Prostate gland (tissue), 2 donors: Measurements from ENCODE around the gene HSD17B8.

Experiments
- CTCF ChIP-seq, 4 experiments: fragments of 200-600 bp in 2 of 4; fragments of 450-650 bp in 2 of 4; sonication (generic) in 2 of 4; IDR thresholded peaks; 1 replicate in 3 of 4; 2 replicates in 1 of 4; pipeline ENCODE4 v1.5.1; 2016 to 2019; ENCODE audit warnings: antibody characterized with exemption in 4 of 4, mild to moderate bottlenecking in 2 of 4, moderate library complexity in 2 of 4
- POLR2A ChIP-seq: fragments of 450-650 bp; IDR thresholded peaks from one replicate; pipeline ENCODE4 v1.6.1; 2016; ENCODE audit warnings: antibody characterized with exemption, mild to moderate bottlenecking
- POLR2AphosphoS5 ChIP-seq: sonication (generic); formaldehyde crosslinking; IDR thresholded peaks from one replicate; pipeline ENCODE4 v1.6.1; 2017; ENCODE audit warnings: antibody characterized with exemption

- no peak for TF ChIP-seq CTCF (IDR thresholded peaks at IDR 0.05)
- TF ChIP-seq POLR2AphosphoS5 = peak; percentile 3
- no peak for TF ChIP-seq POLR2A
Measured at GRCh38 chr6:33213166-33213988, 8.9 kb downstream of the HSD17B8 start.
